DMS53 treated with DMSO at 0.1 percent for 48 hours (cell line): ENCODE data around the gene CDH4.

ENCODE experiments used
- DNase-seq: peaks from one replicate; lab custom pipeline; 2025; ENCODE audit not compliant: unreplicated experiment; lab: John Stamatoyannopoulos, UW

CDH4 gene

GRCh38 chr20:61482901-61483300, 230.8 kb downstream of the CDH4 start:
- no peak for DNase-seq

- DNase-seq: no peak
Observed at GRCh38 chr20:61483336-61484067, 231.4 kb downstream of the CDH4 start.

- no peak for DNase-seq
Observed at GRCh38 chr20:61486198-61486597, 234.1 kb downstream of the CDH4 start.

GRCh38 chr20:61487346-61487996, 235.4 kb downstream of the CDH4 start:
- no peak for DNase-seq

GRCh38 chr20:61487997-61488371, 235.9 kb downstream of the CDH4 start:
- DNase-seq: no peak

GRCh38 chr20:61490721-61491120, 238.7 kb downstream of the CDH4 start:
- no peak for DNase-seq

- no peak for DNase-seq
Observed at GRCh38 chr20:61492065-61492464, 240.0 kb downstream of the CDH4 start.

- no peak for DNase-seq
Observed at GRCh38 chr20:61493798-61494305, 241.8 kb downstream of the CDH4 start.

GRCh38 chr20:61494763-61495575, 242.9 kb downstream of the CDH4 start:
- no peak for DNase-seq

- DNase-seq: no peak
Observed at GRCh38 chr20:61497029-61497627, 245.1 kb downstream of the CDH4 start.

- no peak for DNase-seq
Observed at GRCh38 chr20:61499859-61500554, 247.9 kb downstream of the CDH4 start.

GRCh38 chr20:61500791-61501321, 248.8 kb downstream of the CDH4 start:
- DNase-seq: no peak

GRCh38 chr20:61502433-61502832, 250.4 kb downstream of the CDH4 start:
- no peak for DNase-seq

GRCh38 chr20:61503106-61503505, 251.0 kb downstream of the CDH4 start:
- no peak for DNase-seq

- DNase-seq: no peak
Observed at GRCh38 chr20:61505508-61505907, 253.4 kb downstream of the CDH4 start.

- DNase-seq: no peak
Observed at GRCh38 chr20:61507778-61508177, 255.7 kb downstream of the CDH4 start.

GRCh38 chr20:61508301-61509096, 256.4 kb downstream of the CDH4 start:
- DNase-seq: no peak

- DNase-seq: no peak
Observed at GRCh38 chr20:61510778-61511330, 258.8 kb downstream of the CDH4 start.

- DNase-seq: no peak
Observed at GRCh38 chr20:61512475-61512874, 260.4 kb downstream of the CDH4 start.
